ENCODE measurements around the gene UGGT2.

DNA sequence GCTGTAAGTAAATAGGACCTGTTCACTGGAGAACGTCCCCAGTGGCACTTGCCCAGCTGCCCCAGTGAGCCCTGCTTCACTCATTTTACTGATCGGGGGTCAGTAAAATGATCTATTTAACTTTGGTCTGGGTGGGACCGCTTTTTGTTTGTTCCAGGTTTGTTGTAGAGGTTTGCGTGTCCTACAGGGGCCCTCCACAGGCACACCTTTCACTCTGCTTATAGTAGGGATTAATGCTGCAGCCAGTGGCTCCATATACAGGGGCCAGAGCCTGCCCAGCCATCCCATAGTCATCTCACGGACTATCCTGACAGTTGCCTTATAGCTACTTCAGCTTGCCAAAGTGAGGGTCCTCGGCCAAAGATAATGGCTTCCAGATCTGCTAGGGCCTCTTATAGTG lies 272.2 kb downstream of the UGGT2 start:
- no peak for TF ChIP-seq CTCF (IDR thresholded peaks at IDR 0.05; ENCODE audit: low read depth, low read length, poor library complexity, severe bottlenecking)
- TF ChIP-seq EZH2phosphoT487 (IDR thresholded peaks at IDR 0.05; ENCODE audit: borderline replicate concordance, low read length), result no peak

Data from DOHH2 (cell line).